OCI-LY7 (cell line): Measurements from ENCODE around the gene ATP9B. TPM values are rescaled to one million over a fixed set of nuclear protein-coding genes. Genes with fewer than 3 reads are reported as not detected.

Experiments used
- BruUV-seq: library from RNA; stranded (reverse); fragments of 400-500 nt; replicated peaks from 2 replicates; lab custom pipeline; 2021; lab: Mats Ljungman, UMichigan
- CTCF ChIA-PET: fragments of 300-600 bp; sonication (Branson Sonifier 250); formaldehyde crosslinking; loops from one replicate; lab custom pipeline; 2022; ENCODE audit warnings: antibody characterized with exemption; ENCODE audit not compliant: unreplicated experiment; lab: Charles Lee
- POLR2A ChIA-PET: fragments of 300-600 bp; sonication (Branson Sonifier 250); formaldehyde crosslinking; loops from one replicate; lab custom pipeline; 2022; ENCODE audit warnings: antibody characterized with exemption; lab: Charles Lee
- DNase-seq: peaks from one replicate; pipeline ENCODE4 v3.0.0-alpha.2; 2015; ENCODE audit warnings: low spot score
- H2AFZ ChIP-seq: fragments of 200-600 bp; sonication (generic), shearing (Covaris generic); 2 replicates; pipeline ENCODE4 v1.6.1; 2014; ENCODE audit warnings: mild to moderate bottlenecking, antibody characterized with exemption, low read length, moderate library complexity
- H3K27ac ChIP-seq: fragments of 200-600 bp; sonication (generic); 2 replicates; pipeline ENCODE4 v1.5.1; 2014; ENCODE audit warnings: mixed run types, low read depth, mild to moderate bottlenecking, moderate library complexity, low read length, inconsistent platforms; ENCODE audit not compliant: poor library complexity, severe bottlenecking
- H3K36me3 ChIP-seq: fragments of 200-600 bp; sonication (generic); 2 replicates; pipeline ENCODE4 v1.6.1; 2014; ENCODE audit warnings: mild to moderate bottlenecking, antibody characterized with exemption, low read length, moderate library complexity, mixed read lengths; ENCODE audit not compliant: insufficient read depth
- H3K4me1 ChIP-seq: fragments of 200-600 bp; sonication (generic); 2 replicates; pipeline ENCODE4 v1.5.1; 2014; ENCODE audit warnings: mild to moderate bottlenecking, low read length; ENCODE audit not compliant: insufficient read depth, poor library complexity, severe bottlenecking
- H3K4me2 ChIP-seq: fragments of 200-600 bp; sonication (generic); 2 replicates; pipeline ENCODE4 v1.6.1; 2014; ENCODE audit warnings: mild to moderate bottlenecking, low read length
- H3K4me3 ChIP-seq: fragments of 200-600 bp; sonication (generic); 2 replicates; pipeline ENCODE4 v1.5.1; 2014; ENCODE audit warnings: mild to moderate bottlenecking, low read depth, low read length; ENCODE audit not compliant: poor library complexity, severe bottlenecking
- H3K79me2 ChIP-seq: fragments of 200-600 bp; sonication (generic); 2 replicates; pipeline ENCODE4 v1.6.1; 2016; ENCODE audit warnings: low read depth, mild to moderate bottlenecking, low read length, moderate library complexity, mixed read lengths; ENCODE audit not compliant: insufficient read depth
- H3K9me2 ChIP-seq: fragments of 200-600 bp; sonication (generic); 2 replicates; pipeline ENCODE4 v1.6.1; 2016; ENCODE audit warnings: mild to moderate bottlenecking, low read length, mixed read lengths; ENCODE audit not compliant: insufficient read depth
- H3K9me3 ChIP-seq: fragments of 200-600 bp; sonication (generic); 2 replicates; pipeline ENCODE4 v1.6.1; 2014; ENCODE audit warnings: mild to moderate bottlenecking, mixed run types, low read length, mixed read lengths
- H4K20me1 ChIP-seq: fragments of 200-600 bp; sonication (generic); 2 replicates; pipeline ENCODE4 v1.6.1; 2014; ENCODE audit warnings: mild to moderate bottlenecking, antibody characterized with exemption, low read length, moderate library complexity, mixed read lengths; ENCODE audit not compliant: insufficient read depth
- CTCF ChIP-seq: fragments of 200-600 bp; sonication (generic); conservative IDR thresholded peaks from 2 replicates; pipeline ENCODE4 v1.5.1; 2014; ENCODE audit warnings: mild to moderate bottlenecking, antibody characterized with exemption, low read length, moderate library complexity, mixed read lengths
- EZH2phosphoT487 ChIP-seq: fragments of 200-600 bp; sonication (generic); IDR thresholded peaks from 2 replicates; pipeline ENCODE4 v1.6.1; 2018; ENCODE audit warnings: low read depth, borderline replicate concordance, mild to moderate bottlenecking, mixed run types, antibody characterized with exemption, low read length, moderate library complexity, mixed read lengths
- intact Hi-C: fragments of 100-400 bp; cut with micrococcal nuclease; formaldehyde crosslinking; loops from one replicate; pipeline ENCODE4 v1.10.0; 2022; ENCODE audit not compliant: unreplicated experiment
- total RNA-seq, 2 experiments: library from RNA; depleted of rRNA in 1 of 2; stranded (reverse); fragments of >200 nt in 1 of 2; shearing (Covaris generic) in 1 of 2; gene quantifications; 2 replicates each; pipeline ENCODE4 v1.2.3, GENCODE V29; 2014 to 2022

Gene ATP9B
- total RNA-seq, 2 experiments from 2014 or later: 27.1 to 36.4 TPM

GRCh38 chr18:79404567-79404910, 335.3 kb downstream of the ATP9B start:
- H2AFZ ChIP-seq: no peak overlapping the region
- POLR2A ChIA-PET: interaction anchor here (1.3 to 1.6 kb wide), 3 partner anchors 8 to 119 kb away, joined by 3 to 5 read pairs (median 5); no protein-coding TSS in a partner anchor
- H3K27ac ChIP-seq: peak overlapping the region; percentile 76
- intact Hi-C loops: loop anchor here (2.0 kb wide), 2 partner anchors 56 to 118 kb away; no protein-coding TSS in a partner anchor
- TF ChIP-seq EZH2phosphoT487 (no peak), CTCF (no peak)
- peaks cover 26% of the 10 kb centered on the region for H3K36me3 ChIP-seq
- H3K79me2 ChIP-seq: peaks cover 80% of the 10 kb centered on the region
- H3K9me2 ChIP-seq: no peaks in the 10 kb centered on the region
- H3K9me3 ChIP-seq: no peaks in the 10 kb centered on the region
- no peak for DNase-seq
- CTCF ChIA-PET: interaction anchor here (0.6 kb wide), 1 partner anchor 62 kb away, joined by 3 read pairs; no protein-coding TSS in a partner anchor
- H3K4me1 ChIP-seq: peaks cover 56% of the 10 kb centered on the region
- H3K4me2 ChIP-seq: peak overlapping the region; percentile 98
- BruUV-seq: no TSS peak
- peak overlapping the region; percentile 73 for H3K4me3 ChIP-seq
- H4K20me1 ChIP-seq: 0 out of 2 replicates have a peak, but pooled peaks cover 4% of the 10 kb centered on the region

DNA sequence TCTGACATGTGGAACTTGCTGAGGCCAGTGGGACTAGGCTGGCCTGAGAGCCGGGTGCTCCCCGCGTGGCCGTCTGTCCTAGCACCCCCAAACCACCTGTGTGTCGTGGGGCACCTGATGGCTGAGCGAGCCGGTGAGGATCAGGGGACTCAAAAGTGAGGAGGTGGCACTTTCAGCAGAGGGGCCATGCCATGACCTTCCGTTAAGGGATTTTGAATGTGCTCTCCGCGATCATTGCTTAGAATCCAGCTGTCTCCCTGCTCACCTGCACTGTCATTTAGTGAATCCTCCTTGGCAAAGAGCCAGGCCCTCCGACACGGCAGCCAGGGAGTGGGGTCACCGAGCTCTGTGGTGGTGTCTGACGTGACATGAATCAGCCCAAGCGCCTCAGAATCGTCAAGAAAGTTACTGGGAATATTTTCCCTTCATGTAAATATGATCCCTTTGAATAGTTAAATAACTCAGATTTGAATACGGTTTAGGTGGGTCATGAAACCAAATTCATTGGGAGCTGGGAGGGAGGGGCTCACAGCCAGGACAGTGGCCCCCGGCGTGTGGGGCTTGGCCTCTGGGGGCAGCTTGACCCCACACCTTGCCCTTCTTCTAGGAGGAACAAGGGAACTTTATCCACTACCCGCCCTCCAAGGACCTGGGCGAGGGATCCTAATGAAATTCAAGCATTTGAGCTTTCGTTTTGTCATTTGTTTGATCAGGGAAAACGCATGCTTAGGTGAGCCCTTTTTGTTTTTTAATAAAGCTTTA, 336.0 kb downstream of the ATP9B start:
- peaks cover 26% of the 10 kb centered on the region for H3K36me3 ChIP-seq
- H3K27ac ChIP-seq: peak overlapping the region; percentile 76
- TF ChIP-seq EZH2phosphoT487 (no peak), CTCF (no peak)
- peak overlapping the region; percentile 98 for H3K4me2 ChIP-seq
- H4K20me1 ChIP-seq: 0 out of 2 replicates have a peak, but pooled peaks cover 4% of the 10 kb centered on the region
- no peaks in the 10 kb centered on the region for H3K9me2 ChIP-seq
- peaks cover 56% of the 10 kb centered on the region for H3K4me1 ChIP-seq
- peak overlapping the region; percentile 73 for H3K4me3 ChIP-seq
- no peak for DNase-seq
- H3K9me3 ChIP-seq: no peaks in the 10 kb centered on the region
- BruUV-seq: no TSS peak
- ChIA-PET CTCF (interaction anchor here (0.6 kb wide), 1 partner anchor 61 kb away, joined by 3 read pairs; no protein-coding TSS in a partner anchor), POLR2A (interaction anchor here (1.3 to 1.6 kb wide), 3 partner anchors 8 to 119 kb away, joined by 3 to 5 read pairs (median 5); no protein-coding TSS in a partner anchor)
- intact Hi-C loops: loop anchor here (2.0 kb wide), 2 partner anchors 56 to 118 kb away; no protein-coding TSS in a partner anchor
- H2AFZ ChIP-seq: no peak overlapping the region
- H3K79me2 ChIP-seq: peaks cover 80% of the 10 kb centered on the region
